Mesenchymal stem cell (in vitro differentiated cells and primary cell): ENCODE data around the gene NAP1L5.

Experiments used
- DNase-seq: peaks from one replicate; pipeline ENCODE4 v3.0.0-alpha.2; 2013
- H2AFZ ChIP-seq: one replicate; pipeline ENCODE4 v1.6.1; 2013; ENCODE audit warnings: low read depth, mild to moderate bottlenecking, control low read depth, inconsistent platforms, low read length, moderate library complexity
- H2AK5ac ChIP-seq: 2 replicates; pipeline ENCODE4 v1.6.1; 2013; ENCODE audit warnings: low read length, moderate library complexity, mild to moderate bottlenecking, inconsistent platforms; ENCODE audit not compliant: severe bottlenecking
- H2BK120ac ChIP-seq: one replicate; pipeline ENCODE4 v1.6.1; 2013; ENCODE audit warnings: low read depth, mild to moderate bottlenecking, inconsistent platforms, low read length, moderate library complexity
- H2BK12ac ChIP-seq, 2 experiments: one replicate each; pipeline ENCODE4 v1.6.1; 2013; ENCODE audit warnings: inconsistent platforms in 2 of 2, low read length in 2 of 2, mild to moderate bottlenecking in 2 of 2, moderate library complexity in 2 of 2, control low read depth in 1 of 2
- H2BK15ac ChIP-seq: one replicate; pipeline ENCODE4 v1.6.1; 2013; ENCODE audit warnings: mild to moderate bottlenecking, low read depth, inconsistent platforms; ENCODE audit not compliant: poor library complexity, severe bottlenecking
- H2BK5ac ChIP-seq: 2 replicates; pipeline ENCODE4 v1.6.1; 2013; ENCODE audit warnings: low read depth, mild to moderate bottlenecking, low read length, control low read depth, inconsistent platforms; ENCODE audit not compliant: poor library complexity, severe bottlenecking
- H3K14ac ChIP-seq, 2 experiments: one replicate each; pipeline ENCODE4 v1.6.1; 2013; ENCODE audit warnings: inconsistent platforms in 2 of 2, low read length in 2 of 2, control low read depth in 1 of 2, mild to moderate bottlenecking in 1 of 2, moderate library complexity in 1 of 2
- H3K18ac ChIP-seq, 2 experiments: one replicate each; pipeline ENCODE4 v1.6.1; 2013; ENCODE audit warnings: inconsistent platforms in 2 of 2, low read length in 2 of 2, control low read depth in 1 of 2, low read depth in 1 of 2, mild to moderate bottlenecking in 1 of 2
- H3K23ac ChIP-seq, 2 experiments: one replicate each; pipeline ENCODE4 v1.6.1; 2013; ENCODE audit warnings: inconsistent platforms in 2 of 2, low read length in 2 of 2, mild to moderate bottlenecking in 2 of 2, moderate library complexity in 2 of 2, control low read depth in 1 of 2
- H3K27ac ChIP-seq: 2 replicates; pipeline ENCODE4 v1.5.1; 2013; ENCODE audit warnings: mild to moderate bottlenecking, moderate library complexity, low read length, control low read depth, inconsistent platforms; ENCODE audit not compliant: poor library complexity, severe bottlenecking
- H3K27me3 ChIP-seq, 2 experiments: 2 replicates each; pipeline versions ENCODE4 v1.6.1 to v1.7.0; 2013; ENCODE audit warnings: low read length in 2 of 2, mild to moderate bottlenecking in 2 of 2, moderate library complexity in 2 of 2, control low read depth in 1 of 2, inconsistent platforms in 1 of 2; ENCODE audit not compliant: control insufficient read depth in 1 of 2, insufficient read depth in 1 of 2
- H3K36me3 ChIP-seq, 2 experiments: 2 replicates each; pipeline versions ENCODE4 v1.6.1 to v1.7.0; 2013; ENCODE audit warnings: low read length in 2 of 2, control low read depth in 1 of 2, inconsistent platforms in 1 of 2, low read depth in 1 of 2, mild to moderate bottlenecking in 1 of 2; ENCODE audit not compliant: insufficient read depth in 2 of 2, control insufficient read depth in 1 of 2
- H3K4ac ChIP-seq, 2 experiments: one replicate each; pipeline ENCODE4 v1.6.1; 2013; ENCODE audit warnings: inconsistent platforms in 2 of 2, low read length in 2 of 2, mild to moderate bottlenecking in 2 of 2, moderate library complexity in 2 of 2, control low read depth in 1 of 2, low read depth in 1 of 2
- H3K4me1 ChIP-seq: 2 replicates; pipeline ENCODE4 v1.6.1; 2013; ENCODE audit warnings: low read depth, low read length, control low read depth; ENCODE audit not compliant: control insufficient read depth, insufficient read depth
- H3K4me2 ChIP-seq: 2 replicates; pipeline ENCODE4 v1.6.1; 2013; ENCODE audit warnings: low read length, mild to moderate bottlenecking, inconsistent platforms; ENCODE audit not compliant: poor library complexity, severe bottlenecking
- H3K4me3 ChIP-seq, 2 experiments: 2 replicates each; pipeline versions ENCODE4 v1.5.1 to v1.7.0; 2013; ENCODE audit warnings: low read length in 2 of 2, mild to moderate bottlenecking in 2 of 2, control low read depth in 1 of 2, low read depth in 1 of 2; ENCODE audit not compliant: insufficient read depth in 1 of 2
- H3K79me1 ChIP-seq: replicated peaks from 2 replicates; pipeline ENCODE4 v1.6.1; 2013; ENCODE audit warnings: mild to moderate bottlenecking, control low read depth, low read length, inconsistent platforms; ENCODE audit not compliant: poor library complexity, severe bottlenecking
- H3K9ac ChIP-seq: 2 replicates; pipeline ENCODE4 v1.7.0; 2013; ENCODE audit warnings: mild to moderate bottlenecking, low read length, moderate library complexity
- H3K9me3 ChIP-seq: 2 replicates; pipeline ENCODE4 v1.7.0; 2013; ENCODE audit warnings: mild to moderate bottlenecking, low read length; ENCODE audit not compliant: control insufficient read depth
- H4K8ac ChIP-seq: one replicate; pipeline ENCODE4 v1.6.1; 2013; ENCODE audit warnings: inconsistent platforms, mild to moderate bottlenecking, low read length, moderate library complexity
- H4K91ac ChIP-seq: one replicate; pipeline ENCODE4 v1.6.1; 2013; ENCODE audit warnings: mild to moderate bottlenecking, low read length, inconsistent platforms
- WGBS: methylation state at CpG from one replicate; pipeline ENCODE4 v1.1.7; 2013; ENCODE audit warnings: mixed read lengths; 5-methylcytosine and 5-hydroxymethylcytosine counted together

NAP1L5 gene

DNA sequence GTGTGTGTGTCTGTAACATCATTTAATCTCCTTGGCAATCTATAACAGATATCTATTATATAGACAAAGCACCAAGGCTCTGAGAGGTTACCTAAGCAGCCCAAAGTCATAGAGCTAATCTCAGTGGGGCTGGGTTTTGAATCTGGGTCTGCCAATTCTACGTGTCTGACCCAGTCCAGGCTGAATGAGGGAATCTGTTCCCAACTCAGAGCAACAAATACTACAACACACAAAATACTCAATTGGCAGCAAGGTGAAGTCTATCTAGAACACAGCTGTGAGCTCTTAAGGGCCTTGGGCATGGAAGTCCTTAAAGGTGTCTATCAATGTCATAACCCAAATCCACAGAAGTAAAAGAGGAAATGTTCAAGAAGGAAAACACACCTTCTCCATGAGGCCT is 47.5 kb upstream of the NAP1L5 start:
- H3K4me2 ChIP-seq: no peak overlapping the region
- no peak overlapping the region for H2BK120ac ChIP-seq
- H3K4me1 ChIP-seq: peaks cover 2% of the 10 kb centered on the region
- H2AK5ac ChIP-seq: peak overlapping the region; percentile 93
- no peak overlapping the region for H3K18ac ChIP-seq
- no peak overlapping the region for H4K8ac ChIP-seq
- peak overlapping the region; percentile 41 for H3K27ac ChIP-seq
- no peaks in the 10 kb centered on the region for H3K27me3 ChIP-seq
- H3K4ac ChIP-seq: no peak overlapping the region
- H3K4me3 ChIP-seq: no peak overlapping the region
- H3K23ac ChIP-seq: no peak overlapping the region
- H3K9me3 ChIP-seq: no peaks in the 10 kb centered on the region
- no peak overlapping the region for H2BK15ac ChIP-seq
- no CpG with 5 or more reads among the region's 1 CpG for WGBS
- H2BK5ac ChIP-seq: no peak overlapping the region
- H3K79me1 ChIP-seq: no peaks in the 10 kb centered on the region
- peak overlapping the region; percentile 32 for H3K9ac ChIP-seq
- H3K14ac ChIP-seq: no peak overlapping the region
- H4K91ac ChIP-seq: no peak overlapping the region
- H2AFZ ChIP-seq: no peak overlapping the region
- H2BK12ac ChIP-seq: no peak overlapping the region
- H3K36me3 ChIP-seq: peaks cover 14 to 53% of the 10 kb centered on the region in 2 experiments
- no peak for DNase-seq

DNA sequence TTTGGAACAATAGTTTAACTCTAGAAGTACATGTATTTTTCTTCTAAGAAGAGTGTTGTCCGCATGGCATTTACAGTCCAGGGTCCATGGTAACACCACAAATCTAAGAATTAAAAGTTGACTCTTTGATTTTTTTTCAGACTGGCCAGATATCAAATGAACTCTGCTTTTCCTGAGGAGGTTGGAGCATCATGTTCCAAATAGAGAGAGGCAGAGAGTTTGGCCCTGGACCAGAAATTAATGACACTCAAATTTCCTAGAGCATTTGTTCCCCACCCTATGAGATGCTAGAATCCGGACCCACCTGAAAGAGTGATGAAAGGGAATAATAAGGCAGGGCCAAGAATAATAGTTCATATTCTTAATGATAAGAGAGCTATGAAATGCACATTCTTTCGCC is 47.0 kb upstream of the NAP1L5 start:
- no peak overlapping the region for H3K18ac ChIP-seq
- no peak overlapping the region for H3K4me3 ChIP-seq
- H3K79me1 ChIP-seq: no peaks in the 10 kb centered on the region
- no peak overlapping the region for H3K4ac ChIP-seq
- H3K27me3 ChIP-seq: no peaks in the 10 kb centered on the region
- H3K9ac ChIP-seq: no peak overlapping the region
- no peak overlapping the region for H4K91ac ChIP-seq
- H3K27ac ChIP-seq: no peak overlapping the region
- peaks cover 2% of the 10 kb centered on the region for H3K4me1 ChIP-seq
- no peak overlapping the region for H2BK12ac ChIP-seq
- no peak overlapping the region for H2AFZ ChIP-seq
- no peak overlapping the region for H3K14ac ChIP-seq
- no peak overlapping the region for H3K23ac ChIP-seq
- no peak overlapping the region for H2BK5ac ChIP-seq
- WGBS: 100% methylated on average over 2 of the region's 3 CpGs
- no peak overlapping the region for H2BK15ac ChIP-seq
- no peaks in the 10 kb centered on the region for H3K9me3 ChIP-seq
- peak overlapping the region; percentile 82 for H2AK5ac ChIP-seq
- no peak overlapping the region for H3K4me2 ChIP-seq
- no peak for DNase-seq
- no peak overlapping the region for H4K8ac ChIP-seq
- H3K36me3 ChIP-seq: peaks cover 10 to 47% of the 10 kb centered on the region in 2 experiments
- no peak overlapping the region for H2BK120ac ChIP-seq

DNA sequence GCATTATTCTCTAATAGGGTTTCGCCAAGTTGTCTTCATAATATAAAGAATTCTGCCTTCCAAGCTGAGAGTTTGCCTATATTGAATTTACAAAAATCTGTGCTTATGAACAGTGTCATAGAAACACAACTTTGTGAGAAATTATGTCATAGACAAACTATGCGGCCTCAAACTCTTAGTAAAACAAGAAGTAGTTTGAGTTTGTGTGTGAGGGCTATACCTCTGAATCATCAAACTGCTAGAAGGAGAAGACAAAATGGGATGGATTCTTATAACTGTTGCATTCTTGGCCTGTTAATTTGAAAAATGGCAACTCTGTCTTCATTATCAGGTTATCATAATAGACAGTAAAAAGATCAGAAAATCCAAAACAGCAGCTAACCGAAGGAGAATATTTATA is 46.1 kb upstream of the NAP1L5 start:
- WGBS: 100% methylated on average over 1 of the region's 3 CpGs
- Histone ChIP-seq H3K27ac (peak overlapping the region; percentile 68), H3K4me2 (no peak overlapping the region), H2BK5ac (no peak overlapping the region), H3K14ac (no peak overlapping the region), H4K91ac (no peak overlapping the region), H3K18ac (no peak overlapping the region), H3K23ac (no peak overlapping the region), H4K8ac (no peak overlapping the region), H2BK120ac (no peak overlapping the region), H3K36me3 (peaks cover 8 to 42% of the 10 kb centered on the region in 2 experiments), H3K79me1 (no peaks in the 10 kb centered on the region), H2BK15ac (no peak overlapping the region), H3K4me1 (peaks cover 2% of the 10 kb centered on the region), H3K9ac (peak overlapping the region; percentile 44), H2AK5ac (no peak overlapping the region), H3K4me3 (no peak overlapping the region), H3K9me3 (no peaks in the 10 kb centered on the region), H2BK12ac (no peak overlapping the region), H3K27me3 (no peaks in the 10 kb centered on the region), H2AFZ (no peak overlapping the region), H3K4ac (no peak overlapping the region)
- peak; percentile 54 for DNase-seq

GRCh38 chr4:88742561-88742960 is 44.9 kb upstream of the NAP1L5 start:
- Histone ChIP-seq H2BK15ac (no peak overlapping the region), H3K23ac (no peak overlapping the region), H3K4me2 (no peak overlapping the region), H3K18ac (no peak overlapping the region), H3K27ac (no peak overlapping the region), H3K9me3 (no peaks in the 10 kb centered on the region), H2BK5ac (no peak overlapping the region), H3K4ac (no peak overlapping the region), H2AFZ (no peak overlapping the region), H3K14ac (no peak overlapping the region), H3K4me1 (peaks cover 8% of the 10 kb centered on the region), H3K79me1 (no peaks in the 10 kb centered on the region), H2BK120ac (no peak overlapping the region), H3K4me3 (no peak overlapping the region), H4K91ac (no peak overlapping the region), H3K27me3 (no peaks in the 10 kb centered on the region), H4K8ac (no peak overlapping the region), H3K9ac (no peak overlapping the region), H3K36me3 (peaks cover 6 to 45% of the 10 kb centered on the region in 2 experiments), H2BK12ac (no peak overlapping the region), H2AK5ac (no peak overlapping the region)
- WGBS: 62% methylated on average over 2 of the region's 2 CpGs
- DNase-seq: no peak
